Measurements from ENCODE around the gene PRKCQ. TPM values are rescaled to one million over a fixed set of nuclear protein-coding genes. Genes with fewer than 3 reads are reported as not detected.

PRKCQ gene
- total and polyA plus RNA-seq, 2 of the 8 experiments (the other 6 are each of a cell fraction or from before 2014, with no cell fraction given) = 9.1 to 22.6 TPM

GRCh38 chr10:6501931-6502330, 78.1 kb downstream of the PRKCQ start:
- Histone ChIP-seq H3K9ac (replicated peaks in 1 of 4; ENCODE audit: extremely low read depth in 1 of 4, low read depth in 3 of 4, low read length in 3 of 4) (no peak overlapping the region), H2BK120ac (replicated peaks; ENCODE audit: low read depth, low read length) (no peak overlapping the region), H2BK5ac (ENCODE audit: low read depth, low read length) (no peak overlapping the region), H3K23ac (ENCODE audit: insufficient read length) (no peak overlapping the region), H2BK20ac (ENCODE audit: low read length) (no peak overlapping the region), H2AK5ac (ENCODE audit: low read depth, low read length) (no peak overlapping the region), H4K5ac (ENCODE audit: insufficient read length, low read depth, low read length) (no peak overlapping the region), H3K27ac (ENCODE audit: low read depth, low read length) (no peak overlapping the region), H3K14ac (ENCODE audit: insufficient read length) (no peak overlapping the region), H3K4me2 (ENCODE audit: insufficient read depth in 1 of 2, low read depth in 2 of 2, low read length in 2 of 2) (no peak overlapping the region), H2BK12ac (ENCODE audit: low read depth, low read length) (no peak overlapping the region), H3K18ac (ENCODE audit: extremely low read depth, low read length) (no peak overlapping the region), H3K4me3 (ENCODE audit: extremely low read depth in 1 of 4, insufficient read depth in 2 of 4, low read depth in 3 of 4, low read length in 4 of 4) (no peak overlapping the region), H3K56ac (replicated peaks; ENCODE audit: insufficient read length, low read depth, low read length) (no peak overlapping the region), H3K4ac (replicated peaks; ENCODE audit: insufficient read length, low read depth, low read length) (no peak overlapping the region), H4K20me1 (replicated peaks in 1 of 2; ENCODE audit: control insufficient read depth in 1 of 2, insufficient read depth in 2 of 2, low read length in 2 of 2) (no peaks in the 10 kb centered on the region), H3K27me3 (replicated peaks in 1 of 4; ENCODE audit: control insufficient read depth in 3 of 4, extremely low read depth in 1 of 4, insufficient read depth in 3 of 4, low read length in 3 of 4) (no peaks in the 10 kb centered on the region), H4K91ac (replicated peaks; ENCODE audit: insufficient read length, low read length) (no peak overlapping the region), H3K79me2 (ENCODE audit: control insufficient read depth in 1 of 2, insufficient read depth in 2 of 2, low read length in 2 of 2) (no peaks in the 10 kb centered on the region), H2BK15ac (ENCODE audit: low read length) (no peak overlapping the region), H3K23me2 (ENCODE audit: low read depth, low read length) (no peaks in the 10 kb centered on the region), H2AFZ (ENCODE audit: low read length) (no peak overlapping the region), H3K36me3 (ENCODE audit: control insufficient read depth in 2 of 4, insufficient read depth in 4 of 4, low read length in 3 of 4) (no peaks in the 10 kb centered on the region; a peak in 2 of 8 replicates), H4K8ac (ENCODE audit: extremely low read depth, insufficient read depth, low read length) (no peak overlapping the region), H3K79me1 (ENCODE audit: low read depth, low read length) (no peaks in the 10 kb centered on the region), H3K9me3 (ENCODE audit: insufficient read depth in 2 of 2, low read depth in 1 of 2, low read length in 1 of 2) (no peaks in the 10 kb centered on the region), H3K4me1 (replicated peaks in 1 of 4; ENCODE audit: control insufficient read depth in 3 of 4, insufficient read depth in 4 of 4, low read length in 3 of 4) (no peaks in the 10 kb centered on the region)
- WGBS, 2 experiments (ENCODE audit: extremely low coverage in 1 of 2, insufficient coverage in 1 of 2, insufficient read length in 1 of 2, insufficient replicate concordance in 2 of 2, low coverage in 1 of 2, low lambda C conversion rate in 2 of 2, missing lambda C conversion rate in 1 of 2) = 79% methylated on average over 4 of the region's 4 CpGs; no CpG with 5 or more reads in 1 of the 2 experiments
- TF ChIP-seq SP2 (IDR thresholded peaks at IDR 0.05; ENCODE audit: low read length) (no peak), GABPA (IDR thresholded peaks at IDR 0.05; ENCODE audit: borderline replicate concordance, insufficient read depth, low read length) (no peak), ASH2L (IDR thresholded peaks at IDR 0.05; ENCODE audit: low read length) (no peak), NRF1 (IDR thresholded peaks at IDR 0.05; ENCODE audit: low read depth, low read length) (no peak), SP4 (IDR thresholded peaks at IDR 0.05; ENCODE audit: low read length) (no peak), CREB1 (IDR thresholded peaks at IDR 0.05) (no peak), MAX (IDR thresholded peaks at IDR 0.05) (no peak), RNF2 (IDR thresholded peaks at IDR 0.05; ENCODE audit: borderline replicate concordance, low read depth, low read length, missing control alignments, poor library complexity, severe bottlenecking) (no peak)
- no peak for FAIRE-seq
- DNase-seq (ENCODE audit: low read depth in 1 of 2, low spot score in 2 of 2) = no peak
- POLR2A ChIA-PET (ENCODE audit: partially characterized antibody) = no interaction called here
- CTCF ChIA-PET (ENCODE audit: partially characterized antibody) = interaction anchor here (0.6 to 0.9 kb wide), 2 partner anchors 14 to 821 kb away, joined by 3 to 4 read pairs; no protein-coding TSS in a partner anchor
